Psoas muscle (tissue), 8 donors: ENCODE measurements around the gene DEPDC4. TPM values are rescaled to one million over a fixed set of nuclear protein-coding genes. Genes with fewer than 3 reads are reported as not detected.
"Not testable (repeated sequence)": the region's sequence is repeated elsewhere in the genome, so short reads cannot be mapped to it uniquely, and the experiment has no call there.

ENCODE experiments used
- ATAC-seq, 4 donors: fragments of 200-7000 bp; cut with Tn5 transposase; one replicate each; pipeline ENCODE4 v1.9.1; 2020; ENCODE audit warnings: moderate library complexity in 3 of 4, mild to moderate bottlenecking in 2 of 4
- DNase-seq, 2 donors: peaks; one replicate each; pipeline ENCODE4 v3.0.0-alpha.2; 2020
- H3K27ac ChIP-seq: fragments of 200-600 bp; one replicate; pipeline ENCODE4 v1.8.0; 2022
- H3K27me3 ChIP-seq, 3 donors: fragments of 200-600 bp in 1 of 3; one replicate each; pipeline versions ENCODE4 v1.6.1 to v1.8.0; 2013 to 2022; ENCODE audit warnings: low read length in 2 of 3, mild to moderate bottlenecking in 2 of 3, moderate library complexity in 1 of 3; ENCODE audit not compliant: insufficient read depth in 3 of 3
- H3K36me3 ChIP-seq, 2 donors: fragments of 200-600 bp in 1 of 2; one replicate each; pipeline versions ENCODE4 v1.6.1 to v1.8.0; 2013 to 2022; ENCODE audit warnings: low read depth in 1 of 2, mild to moderate bottlenecking in 1 of 2, moderate library complexity in 1 of 2; ENCODE audit not compliant: insufficient read depth in 1 of 2
- H3K4me1 ChIP-seq: fragments of 200-600 bp; one replicate; pipeline ENCODE4 v1.8.0; 2022
- H3K4me3 ChIP-seq: fragments of 200-600 bp; one replicate; pipeline ENCODE4 v1.8.0; 2022; ENCODE audit warnings: mild to moderate bottlenecking
- H3K9me3 ChIP-seq: fragments of 200-600 bp; one replicate; pipeline ENCODE4 v1.8.0; 2022
- CTCF ChIP-seq: fragments of 200-600 bp; IDR thresholded peaks from one replicate; pipeline ENCODE4 v1.8.0; 2022; ENCODE audit warnings: antibody characterized with exemption
- WGBS, 3 donors: extraction: QIAGEN DNeasy Blood & Tissue Kit; methylation state at CpG; one replicate each; pipeline versions ENCODE4 v1.1.6 to v1.1.7; 2013; 5-methylcytosine and 5-hydroxymethylcytosine counted together
- intact Hi-C, 2 donors: fragments of 100-400 bp; cut with DNase I; formaldehyde crosslinking; loops; one replicate each; pipeline versions ENCODE4 v1.11.0 to v1.14.2; 2022
- polyA plus RNA-seq, 3 donors: library from polyadenylated mRNA; stranded (reverse); fragments of 200-250 nt; gene quantifications; one replicate each; pipeline ENCODE4 v1.2.3, GENCODE V29; 2013
- total RNA-seq, 4 donors: library from RNA; stranded (reverse); fragmentation: NEBNext Ultra II Directional in 2 of 4; extraction: Animal tissue kit (Norgen Biotek cat#: 25700) in 2 of 4; gene quantifications; one replicate each; pipeline versions ENCODE4 v1.2.1 to v1.2.4, GENCODE V29; 2021 to 2023
- donor health status: healthy with polysubstance abuse.
- donor health status: DM: no; HTN: no; CAD: no; lungs with moderate emphysema.
- donor health status: Bipolar disorder and iron deficiency.
- donor health status: healthy.
- donor health status: DM: yes; HTN: yes; CAD: no.
- donor health status: DM: no; HTN: no; CAD: no.
- donor health status: DM: no; HTN: no; CAD: no.
- donor health status: DM: yes; HTN: yes; CAD: no.

Gene DEPDC4
- total and polyA plus RNA-seq, 7 donors: 0.14 to 1.4 (median 0.47) TPM; not detected in 2

- Histone ChIP-seq H3K9me3 (no peaks in the 10 kb centered on the region), H3K27ac (peak overlapping the region; percentile 97), H3K4me1 (peaks cover 18% of the 10 kb centered on the region), H3K4me3 (peak overlapping the region; percentile 96), H3K27me3 (no peaks in the 10 kb centered on the region), H3K36me3 (no peaks in the 10 kb centered on the region)
- intact Hi-C loops: loop anchor here (5.0 kb wide), 2 partner anchors 64 to 124 kb away; partner anchors contain the start of genes ACTR6 (in 1 of the 2) and BLTP3B (in 1 of the 2)
- no peak for TF ChIP-seq CTCF
- WGBS, 3 donors: 69 to 74% (median 73%) methylated on average over 11 of the region's 11 CpGs
- DNase-seq: no peak
- no peak for ATAC-seq
These were observed 921 bp downstream of the DEPDC4 start for GRCh38 chr12:100265732-100266584.

DNA sequence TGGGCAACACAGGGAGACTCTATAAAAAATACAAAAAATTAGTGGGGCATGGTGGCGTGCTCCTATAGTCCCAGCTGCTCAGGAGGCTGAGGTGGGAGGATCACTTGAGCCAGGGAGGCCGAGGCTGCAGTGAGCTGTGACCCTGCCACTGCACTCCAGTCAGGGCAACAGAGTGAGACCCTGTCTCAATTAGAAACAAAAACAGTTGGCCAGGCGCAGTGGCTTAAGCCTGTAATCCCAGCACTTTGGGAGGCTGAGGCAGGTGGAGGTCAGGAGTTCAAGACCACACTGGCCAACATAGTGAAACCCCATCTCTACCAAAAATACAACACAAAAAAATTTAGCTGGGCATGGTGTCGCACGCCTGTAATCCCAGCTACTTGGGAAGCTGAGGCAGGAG is 1.8 kb downstream of the DEPDC4 start:
- peaks cover 18% of the 10 kb centered on the region for H3K4me1 ChIP-seq
- H3K27me3 ChIP-seq, ATAC-seq, H3K27ac ChIP-seq, H3K36me3 ChIP-seq, H3K4me3 ChIP-seq, H3K9me3 ChIP-seq, DNase-seq: not testable (repeated sequence)
- intact Hi-C loops: loop anchor here (5.0 kb wide), 2 partner anchors 63 to 123 kb away; partner anchors contain the start of genes ACTR6 (in 1 of the 2) and BLTP3B (in 1 of the 2)
- 91 to 96% (median 94%) methylated on average over 5 of the region's 5 CpGs for WGBS, 3 donors

DNA sequence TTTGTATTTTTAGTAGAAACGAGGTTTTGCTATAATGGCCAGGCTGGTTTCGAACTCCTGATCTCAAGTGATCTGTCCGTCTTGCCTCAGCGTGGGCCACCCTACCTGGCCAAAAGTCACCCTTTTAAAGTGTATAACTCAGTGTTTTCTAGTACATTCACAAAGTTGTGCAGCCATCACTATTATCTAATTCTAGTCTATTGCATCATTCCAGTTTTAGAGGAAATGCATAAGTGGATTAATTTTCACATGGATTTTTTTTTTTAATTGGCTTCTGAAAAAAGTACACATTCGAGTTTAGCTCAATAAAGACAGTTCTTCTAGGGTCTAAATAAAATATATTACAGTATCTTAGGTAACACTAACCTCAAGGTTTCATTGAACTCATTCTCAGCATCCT is 3.7 kb downstream of the DEPDC4 start:
- H3K27ac ChIP-seq: no peak overlapping the region
- TF ChIP-seq CTCF: no peak
- no peaks in the 10 kb centered on the region for H3K36me3 ChIP-seq
- no peaks in the 10 kb centered on the region for H3K27me3 ChIP-seq
- peaks cover 2% of the 10 kb centered on the region for H3K4me1 ChIP-seq
- H3K4me3 ChIP-seq: no peak overlapping the region
- 84 to 90% (median 90%) methylated on average over 5 of the region's 5 CpGs for WGBS, 3 donors
- ATAC-seq: no peak
- H3K9me3 ChIP-seq: no peaks in the 10 kb centered on the region
- intact Hi-C loops: no loop called here
- DNase-seq: no peak

GRCh38 chr12:100258127-100258526 is 8.8 kb downstream of the DEPDC4 start:
- DNase-seq (no peak), ATAC-seq (no peak)
- Histone ChIP-seq H3K9me3 (no peaks in the 10 kb centered on the region), H3K4me3 (no peak overlapping the region), H3K4me1 (no peaks in the 10 kb centered on the region), H3K27me3 (no peaks in the 10 kb centered on the region), H3K27ac (no peak overlapping the region), H3K36me3 (no peaks in the 10 kb centered on the region)
- intact Hi-C loops: no loop called here
- no peak for TF ChIP-seq CTCF
- 97 to 100% (median 100%) methylated on average over 1 of the region's 1 CpG for WGBS, 3 donors

DNA sequence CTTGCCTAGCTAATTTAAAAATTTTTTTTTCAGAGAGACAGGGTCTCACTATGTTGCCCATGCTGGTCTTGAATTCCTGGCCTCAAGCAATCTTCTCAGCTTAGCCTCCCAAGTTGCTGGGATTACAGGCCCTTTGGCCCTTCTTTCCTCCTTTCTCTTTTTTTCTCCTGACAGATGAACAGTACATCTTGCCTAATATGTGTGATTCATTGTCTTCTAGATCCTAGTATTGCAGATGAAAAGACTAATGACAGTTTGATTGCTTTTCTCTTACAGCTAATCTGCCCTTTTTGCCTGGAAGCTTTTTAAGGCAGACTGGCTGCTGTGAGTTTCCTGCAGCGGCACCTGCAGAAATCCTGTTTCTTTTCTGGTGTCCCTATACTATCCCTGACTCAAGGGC is 12.0 kb downstream of the DEPDC4 start:
- H3K27ac ChIP-seq: no peak overlapping the region
- no peak for DNase-seq
- no peaks in the 10 kb centered on the region for H3K9me3 ChIP-seq
- WGBS, 3 donors: 86 to 95% (median 92%) methylated on average over 1 of the region's 1 CpG
- intact Hi-C loops: no loop called here
- TF ChIP-seq CTCF: no peak
- H3K27me3 ChIP-seq: no peaks in the 10 kb centered on the region
- H3K4me3 ChIP-seq: no peak overlapping the region
- H3K36me3 ChIP-seq: no peaks in the 10 kb centered on the region
- ATAC-seq: no peak
- no peaks in the 10 kb centered on the region for H3K4me1 ChIP-seq
